Gastroesophageal sphincter (tissue), 3 donors: ENCODE results near the gene SYNCRIP.

ENCODE experiments used
- CTCF ChIP-seq, 4 experiments: fragments of 200-600 bp in 2 of 4; fragments of 450-650 bp in 2 of 4; sonication (generic) in 1 of 4; IDR thresholded peaks; one replicate each; pipeline ENCODE4 v1.5.1; 2017 to 2019; ENCODE audit warnings: antibody characterized with exemption in 4 of 4, mild to moderate bottlenecking in 2 of 4, moderate library complexity in 2 of 4
- EP300 ChIP-seq: sonication (generic); formaldehyde crosslinking; IDR thresholded peaks from one replicate; pipeline ENCODE4 v1.6.1; 2017; ENCODE audit warnings: antibody characterized with exemption, mild to moderate bottlenecking
- POLR2A ChIP-seq, 2 donors: fragments of 450-650 bp; IDR thresholded peaks; one replicate each; pipeline ENCODE4 v1.6.1; 2017; ENCODE audit warnings: antibody characterized with exemption in 2 of 2, mild to moderate bottlenecking in 2 of 2, moderate library complexity in 1 of 2

DNA sequence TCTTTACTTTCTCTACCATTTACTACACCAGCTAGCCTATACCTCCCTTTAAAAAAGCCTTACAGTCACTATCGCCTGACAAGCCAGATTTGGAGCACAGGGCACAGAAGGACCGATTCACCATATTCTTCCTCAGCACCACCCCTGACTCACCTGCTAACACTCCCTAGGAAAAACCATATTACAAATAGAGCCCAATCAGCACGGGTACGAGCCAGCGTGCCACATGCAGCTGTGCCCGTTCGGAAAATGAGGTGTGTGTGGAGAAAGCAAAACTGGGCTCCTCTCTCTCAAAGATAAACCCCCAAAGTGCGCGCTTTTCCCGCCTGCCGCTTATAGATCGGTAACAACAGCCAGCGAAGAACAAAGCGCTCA, 1.2 kb downstream of the SYNCRIP start:
- TF ChIP-seq CTCF (IDR thresholded peaks at IDR 0.05) (no peak), POLR2A (IDR thresholded peaks at IDR 0.05) (no peak), EP300 (no peak)
